ENCODE results near the gene IFI27L1. TPM values are rescaled to one million over a fixed set of nuclear protein-coding genes. Genes with fewer than 3 reads are reported as not detected.

The IFI27L1 gene
- total RNA-seq, 1 experiment from 2014 or later: 19.6 TPM

DNA sequence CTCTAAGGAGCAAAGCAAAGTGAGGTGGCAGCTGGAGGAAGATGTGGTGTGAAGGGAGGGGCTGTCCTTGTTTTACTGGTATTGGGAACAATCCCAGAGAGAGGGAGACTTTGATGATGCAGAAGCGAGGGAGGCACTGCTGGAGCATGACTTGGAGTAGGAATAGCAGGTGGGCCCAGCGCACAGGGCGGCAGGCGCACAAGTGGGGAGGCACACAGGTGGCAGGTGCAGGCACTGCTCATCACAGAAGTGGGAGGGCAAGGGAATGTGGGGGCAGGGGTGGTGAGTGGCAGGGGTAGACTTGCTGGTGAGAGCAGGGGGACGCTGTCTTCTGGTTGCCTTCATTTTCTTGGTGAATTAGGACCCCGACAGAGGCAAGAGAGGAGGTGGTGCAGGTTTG is 17.9 kb downstream of the IFI27L1 start:
- H3K27me3 ChIP-seq (ENCODE audit: control insufficient read depth, insufficient read depth, low read length): no peaks in the 10 kb centered on the region
- no peaks in the 10 kb centered on the region for H3K36me3 ChIP-seq (ENCODE audit: control insufficient read depth, insufficient read depth, low read length)
- DNase-seq (ENCODE audit: low read depth, low spot score) (no peak), ATAC-seq (no peak)
- BruUV-seq (replicated peaks): no TSS peak
- H3K27ac ChIP-seq (ENCODE audit: low read length): no peak overlapping the region
- in situ Hi-C loops (cut with HindIII; ENCODE audit: low pct_unique_long_range_greater_than_20kb, low sequenced_read_pairs): no loop called here
- ChIA-PET CTCF (no interaction called here), POLR2A (no interaction called here)
- H3K9me3 ChIP-seq (ENCODE audit: control insufficient read depth, insufficient read depth, low read depth, low read length): no peaks in the 10 kb centered on the region
- intact Hi-C loops (cut with micrococcal nuclease; ENCODE audit: unreplicated experiment): no loop called here
- H3K4me1 ChIP-seq (ENCODE audit: control insufficient read depth, insufficient read depth, low read length): no peaks in the 10 kb centered on the region
- no peak overlapping the region for H3K4me3 ChIP-seq (ENCODE audit: low read depth in 2 of 2, low read length in 2 of 2)
- TF ChIP-seq, protein P1, sequence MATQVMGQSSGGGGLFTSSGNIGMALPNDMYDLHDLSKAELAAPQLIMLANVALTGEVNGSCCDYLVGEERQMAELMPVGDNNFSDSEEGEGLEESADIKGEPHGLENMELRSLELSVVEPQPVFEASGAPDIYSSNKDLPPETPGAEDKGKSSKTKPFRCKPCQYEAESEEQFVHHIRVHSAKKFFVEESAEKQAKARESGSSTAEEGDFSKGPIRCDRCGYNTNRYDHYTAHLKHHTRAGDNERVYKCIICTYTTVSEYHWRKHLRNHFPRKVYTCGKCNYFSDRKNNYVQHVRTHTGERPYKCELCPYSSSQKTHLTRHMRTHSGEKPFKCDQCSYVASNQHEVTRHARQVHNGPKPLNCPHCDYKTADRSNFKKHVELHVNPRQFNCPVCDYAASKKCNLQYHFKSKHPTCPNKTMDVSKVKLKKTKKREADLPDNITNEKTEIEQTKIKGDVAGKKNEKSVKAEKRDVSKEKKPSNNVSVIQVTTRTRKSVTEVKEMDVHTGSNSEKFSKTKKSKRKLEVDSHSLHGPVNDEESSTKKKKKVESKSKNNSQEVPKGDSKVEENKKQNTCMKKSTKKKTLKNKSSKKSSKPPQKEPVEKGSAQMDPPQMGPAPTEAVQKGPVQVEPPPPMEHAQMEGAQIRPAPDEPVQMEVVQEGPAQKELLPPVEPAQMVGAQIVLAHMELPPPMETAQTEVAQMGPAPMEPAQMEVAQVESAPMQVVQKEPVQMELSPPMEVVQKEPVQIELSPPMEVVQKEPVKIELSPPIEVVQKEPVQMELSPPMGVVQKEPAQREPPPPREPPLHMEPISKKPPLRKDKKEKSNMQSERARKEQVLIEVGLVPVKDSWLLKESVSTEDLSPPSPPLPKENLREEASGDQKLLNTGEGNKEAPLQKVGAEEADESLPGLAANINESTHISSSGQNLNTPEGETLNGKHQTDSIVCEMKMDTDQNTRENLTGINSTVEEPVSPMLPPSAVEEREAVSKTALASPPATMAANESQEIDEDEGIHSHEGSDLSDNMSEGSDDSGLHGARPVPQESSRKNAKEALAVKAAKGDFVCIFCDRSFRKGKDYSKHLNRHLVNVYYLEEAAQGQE (IDR thresholded peaks at IDR 0.05; ENCODE audit: insufficient read depth in 1 of 2, low read depth in 2 of 2, low read length in 1 of 2): no peak
- no peak for TF ChIP-seq POLR2AphosphoS5 (IDR thresholded peaks at IDR 0.05; ENCODE audit: low read depth, low read length)
- TF ChIP-seq, protein P2, sequence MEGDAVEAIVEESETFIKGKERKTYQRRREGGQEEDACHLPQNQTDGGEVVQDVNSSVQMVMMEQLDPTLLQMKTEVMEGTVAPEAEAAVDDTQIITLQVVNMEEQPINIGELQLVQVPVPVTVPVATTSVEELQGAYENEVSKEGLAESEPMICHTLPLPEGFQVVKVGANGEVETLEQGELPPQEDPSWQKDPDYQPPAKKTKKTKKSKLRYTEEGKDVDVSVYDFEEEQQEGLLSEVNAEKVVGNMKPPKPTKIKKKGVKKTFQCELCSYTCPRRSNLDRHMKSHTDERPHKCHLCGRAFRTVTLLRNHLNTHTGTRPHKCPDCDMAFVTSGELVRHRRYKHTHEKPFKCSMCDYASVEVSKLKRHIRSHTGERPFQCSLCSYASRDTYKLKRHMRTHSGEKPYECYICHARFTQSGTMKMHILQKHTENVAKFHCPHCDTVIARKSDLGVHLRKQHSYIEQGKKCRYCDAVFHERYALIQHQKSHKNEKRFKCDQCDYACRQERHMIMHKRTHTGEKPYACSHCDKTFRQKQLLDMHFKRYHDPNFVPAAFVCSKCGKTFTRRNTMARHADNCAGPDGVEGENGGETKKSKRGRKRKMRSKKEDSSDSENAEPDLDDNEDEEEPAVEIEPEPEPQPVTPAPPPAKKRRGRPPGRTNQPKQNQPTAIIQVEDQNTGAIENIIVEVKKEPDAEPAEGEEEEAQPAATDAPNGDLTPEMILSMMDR (IDR thresholded peaks at IDR 0.05): no peak
- no peak for TF ChIP-seq TCF7L2 (IDR thresholded peaks at IDR 0.05; ENCODE audit: low read depth, low read length)
- TF ChIP-seq SIN3A (IDR thresholded peaks at IDR 0.05; ENCODE audit: borderline replicate concordance, insufficient read depth, low read depth, low read length): no peak

DNA sequence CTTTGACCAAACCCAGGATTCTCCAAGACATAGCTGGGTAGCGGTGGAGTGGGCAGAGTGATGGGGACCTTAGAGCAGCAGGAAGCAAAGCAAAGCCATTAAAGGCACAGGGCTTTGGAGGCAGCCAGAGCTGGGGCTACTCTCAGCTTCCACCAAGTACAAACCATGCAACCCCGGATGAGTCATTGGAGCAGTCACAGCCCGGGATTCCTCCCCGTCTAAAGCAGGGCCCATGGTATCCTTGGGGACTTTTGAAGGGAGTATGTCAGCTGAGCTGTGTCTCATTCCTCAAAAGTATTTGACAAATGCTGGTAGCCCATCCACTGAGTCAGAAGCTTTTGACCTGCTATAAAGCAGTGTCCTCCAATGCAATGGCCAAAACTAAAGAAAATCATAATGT is 19.7 kb downstream of the IFI27L1 start:
- intact Hi-C loops (cut with micrococcal nuclease; ENCODE audit: unreplicated experiment) (no loop called here), in situ Hi-C loops (cut with HindIII; ENCODE audit: low pct_unique_long_range_greater_than_20kb, low sequenced_read_pairs) (no loop called here)
- TF ChIP-seq SIN3A (IDR thresholded peaks at IDR 0.05; ENCODE audit: borderline replicate concordance, insufficient read depth, low read depth, low read length) (no peak), TCF7L2 (IDR thresholded peaks at IDR 0.05; ENCODE audit: low read depth, low read length) (no peak), POLR2AphosphoS5 (IDR thresholded peaks at IDR 0.05; ENCODE audit: low read depth, low read length) (no peak)
- TF ChIP-seq, protein P2 (IDR thresholded peaks at IDR 0.05): no peak
- TF ChIP-seq, protein P1 (IDR thresholded peaks at IDR 0.05; ENCODE audit: insufficient read depth in 1 of 2, low read depth in 2 of 2, low read length in 1 of 2): no peak
- DNase-seq (ENCODE audit: low read depth, low spot score): no peak
- CTCF ChIA-PET: interaction anchor here (0.7 kb wide), 1 partner anchor 10 kb away, joined by 4 read pairs; no protein-coding TSS in a partner anchor
- Histone ChIP-seq H3K4me1 (ENCODE audit: control insufficient read depth, insufficient read depth, low read length) (no peaks in the 10 kb centered on the region), H3K36me3 (ENCODE audit: control insufficient read depth, insufficient read depth, low read length) (no peaks in the 10 kb centered on the region), H3K27me3 (ENCODE audit: control insufficient read depth, insufficient read depth, low read length) (no peaks in the 10 kb centered on the region), H3K27ac (ENCODE audit: low read length) (no peak overlapping the region), H3K4me3 (ENCODE audit: low read depth in 2 of 2, low read length in 2 of 2) (no peak overlapping the region), H3K9me3 (ENCODE audit: control insufficient read depth, insufficient read depth, low read depth, low read length) (no peaks in the 10 kb centered on the region)
- POLR2A ChIA-PET: interaction anchor here (0.6 kb wide), 1 partner anchor 19 kb away, joined by 8 read pairs; no protein-coding TSS in a partner anchor
- BruUV-seq (replicated peaks): no TSS peak
- ATAC-seq: peak; percentile 48

Data from Panc1 (cell line).